ENCODE data around the gene CD55.

DNA sequence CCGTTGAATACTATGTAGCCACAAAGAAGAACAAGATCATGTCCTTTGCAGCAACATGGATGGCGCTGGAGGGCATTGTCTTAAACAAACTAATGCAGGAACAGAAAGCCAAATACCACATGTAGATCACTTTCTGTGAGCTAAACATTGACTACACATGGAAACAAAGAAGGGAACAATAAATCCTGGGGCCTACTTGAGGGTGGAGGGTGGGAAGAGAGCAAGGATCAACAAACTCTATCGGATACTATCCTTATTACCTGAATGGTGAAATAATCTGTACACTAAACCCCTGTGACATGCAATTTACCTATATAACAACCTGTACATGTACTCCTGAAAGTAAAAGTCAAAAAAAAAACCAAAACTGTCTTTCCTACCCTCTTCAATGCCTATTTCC, 40.8 kb upstream of the CD55 start:
- TF ChIP-seq, protein P1, sequence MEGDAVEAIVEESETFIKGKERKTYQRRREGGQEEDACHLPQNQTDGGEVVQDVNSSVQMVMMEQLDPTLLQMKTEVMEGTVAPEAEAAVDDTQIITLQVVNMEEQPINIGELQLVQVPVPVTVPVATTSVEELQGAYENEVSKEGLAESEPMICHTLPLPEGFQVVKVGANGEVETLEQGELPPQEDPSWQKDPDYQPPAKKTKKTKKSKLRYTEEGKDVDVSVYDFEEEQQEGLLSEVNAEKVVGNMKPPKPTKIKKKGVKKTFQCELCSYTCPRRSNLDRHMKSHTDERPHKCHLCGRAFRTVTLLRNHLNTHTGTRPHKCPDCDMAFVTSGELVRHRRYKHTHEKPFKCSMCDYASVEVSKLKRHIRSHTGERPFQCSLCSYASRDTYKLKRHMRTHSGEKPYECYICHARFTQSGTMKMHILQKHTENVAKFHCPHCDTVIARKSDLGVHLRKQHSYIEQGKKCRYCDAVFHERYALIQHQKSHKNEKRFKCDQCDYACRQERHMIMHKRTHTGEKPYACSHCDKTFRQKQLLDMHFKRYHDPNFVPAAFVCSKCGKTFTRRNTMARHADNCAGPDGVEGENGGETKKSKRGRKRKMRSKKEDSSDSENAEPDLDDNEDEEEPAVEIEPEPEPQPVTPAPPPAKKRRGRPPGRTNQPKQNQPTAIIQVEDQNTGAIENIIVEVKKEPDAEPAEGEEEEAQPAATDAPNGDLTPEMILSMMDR (IDR thresholded peaks at IDR 0.05) = no peak
- no peak for TF ChIP-seq POLR2A (IDR thresholded peaks at IDR 0.05)

Data from right lobe of liver (tissue), 4 donors.